Measurements from ENCODE around the gene BMP7. TPM values are rescaled to one million over a fixed set of nuclear protein-coding genes. Genes with fewer than 3 reads are reported as not detected.

Gene BMP7
- total and polyA plus RNA-seq, 2 of the 8 experiments (the other 6 are each of a cell fraction or from before 2014, with no cell fraction given) = 9.2 to 14.7 TPM

- TF ChIP-seq HDAC6 (IDR thresholded peaks at IDR 0.05; ENCODE audit: low read depth, low read length) (no peak), SRF (IDR thresholded peaks at IDR 0.05; ENCODE audit: low read depth, low read length) (no peak), POLR2AphosphoS5 (IDR thresholded peaks at IDR 0.05; ENCODE audit: low read depth, low read length) (no peak)
These were observed 105.5 kb downstream of the BMP7 start (continued) for GRCh38 chr20:57160985-57161384.

Measured in H1 (cell line).